Esophagus squamous epithelium (tissue), 5 donors: ENCODE measurements around the gene AFF3. TPM values are rescaled to one million over a fixed set of nuclear protein-coding genes. Genes with fewer than 3 reads are reported as not detected.

Source experiments
- DNase-seq: peaks from one replicate; lab custom pipeline; 2025; lab: John Stamatoyannopoulos, UW
- H3K27ac ChIP-seq, 4 donors: fragments of 200-600 bp; sonication (generic); one replicate each; pipeline ENCODE4 v1.5.1; 2016 to 2019; ENCODE audit warnings: mild to moderate bottlenecking in 1 of 4
- H3K27me3 ChIP-seq, 4 donors: fragments of 200-600 bp; sonication (generic); 1 replicate in 3 of 4; 2 replicates in 1 of 4; pipeline versions ENCODE4 v1.5.1 to v1.6.0; 2017 to 2021; ENCODE audit warnings: antibody characterized with exemption in 1 of 4
- H3K36me3 ChIP-seq, 3 donors: fragments of 200-600 bp; sonication (generic); one replicate each; pipeline ENCODE4 v1.5.1; 2016 to 2019
- H3K4me1 ChIP-seq, 3 donors: fragments of 200-600 bp; sonication (generic); one replicate each; pipeline ENCODE4 v1.5.1; 2017 to 2019
- H3K4me3 ChIP-seq, 4 donors: fragments of 200-600 bp; sonication (generic); 1 replicate in 3 of 4; 2 replicates in 1 of 4; pipeline ENCODE4 v1.5.1; 2016 to 2019; ENCODE audit warnings: mild to moderate bottlenecking in 2 of 4, moderate library complexity in 1 of 4
- H3K9me3 ChIP-seq, 3 donors: fragments of 200-600 bp; sonication (generic); one replicate each; pipeline ENCODE4 v1.5.1; 2016 to 2019
- POLR2A ChIP-seq, 4 donors: fragments of 450-650 bp; IDR thresholded peaks; one replicate each; pipeline ENCODE4 v1.6.1; 2017; ENCODE audit warnings: antibody characterized with exemption in 4 of 4, mild to moderate bottlenecking in 4 of 4, moderate library complexity in 3 of 4
- WGBS, 2 donors: methylation state at CpG; one replicate each; pipeline ENCODE4 v1.1.5; 2018; 5-methylcytosine and 5-hydroxymethylcytosine counted together
- intact Hi-C: fragments of 100-400 bp; cut with DNase I; formaldehyde crosslinking; loops from one replicate; pipeline ENCODE4 v1.15.0; 2022
- total RNA-seq, 4 donors: library from RNA; depleted of rRNA; stranded (reverse); fragments of >200 nt; gene quantifications; one replicate each; pipeline ENCODE4 v1.1.0, GENCODE V29; 2016
- TF ChIP-seq, protein P1 (sequence below), 6 experiments: fragments of 450-650 bp in 4 of 6; fragments of 200-600 bp in 2 of 6; sonication (generic) in 2 of 6; IDR thresholded peaks; one replicate each; pipeline ENCODE4 v1.5.1; 2016 to 2019; ENCODE audit warnings: antibody characterized with exemption in 6 of 6, mild to moderate bottlenecking in 4 of 6, moderate library complexity in 4 of 6
- donor health status: DM: yes; HTN: yes; CAD: no.

The AFF3 gene
- total RNA-seq, 4 donors from 2014 or later = 1.2 to 9.7 (median 3.8) TPM

DNA sequence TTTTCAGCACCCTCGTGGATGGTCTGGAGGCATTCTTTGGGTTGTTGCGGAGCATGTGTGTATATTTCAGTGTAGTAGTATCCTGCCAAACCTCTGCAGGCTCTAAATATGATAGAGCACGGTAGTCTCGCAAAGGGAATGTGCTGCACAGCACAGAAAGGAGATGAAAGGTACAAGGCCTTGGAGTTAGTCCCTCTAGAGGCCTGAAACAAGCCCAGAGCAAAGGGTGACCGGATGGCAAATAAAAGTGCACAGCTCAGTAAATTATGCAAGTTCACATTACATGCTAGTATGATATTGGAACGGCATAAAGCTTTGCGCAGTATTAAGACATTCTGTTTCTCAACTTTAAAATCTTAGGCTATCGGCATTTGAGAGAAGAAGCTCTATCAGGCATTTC, 358.1 kb downstream of the AFF3 start:
- no peaks in the 10 kb centered on the region for H3K4me1 ChIP-seq
- no peak overlapping the region for H3K27ac ChIP-seq
- H3K36me3 ChIP-seq = no peaks in the 10 kb centered on the region
- no peaks in the 10 kb centered on the region for H3K27me3 ChIP-seq
- no peaks in the 10 kb centered on the region for H3K9me3 ChIP-seq
- no peak overlapping the region for H3K4me3 ChIP-seq
- intact Hi-C loops = no loop called here
- TF ChIP-seq, protein P1, sequence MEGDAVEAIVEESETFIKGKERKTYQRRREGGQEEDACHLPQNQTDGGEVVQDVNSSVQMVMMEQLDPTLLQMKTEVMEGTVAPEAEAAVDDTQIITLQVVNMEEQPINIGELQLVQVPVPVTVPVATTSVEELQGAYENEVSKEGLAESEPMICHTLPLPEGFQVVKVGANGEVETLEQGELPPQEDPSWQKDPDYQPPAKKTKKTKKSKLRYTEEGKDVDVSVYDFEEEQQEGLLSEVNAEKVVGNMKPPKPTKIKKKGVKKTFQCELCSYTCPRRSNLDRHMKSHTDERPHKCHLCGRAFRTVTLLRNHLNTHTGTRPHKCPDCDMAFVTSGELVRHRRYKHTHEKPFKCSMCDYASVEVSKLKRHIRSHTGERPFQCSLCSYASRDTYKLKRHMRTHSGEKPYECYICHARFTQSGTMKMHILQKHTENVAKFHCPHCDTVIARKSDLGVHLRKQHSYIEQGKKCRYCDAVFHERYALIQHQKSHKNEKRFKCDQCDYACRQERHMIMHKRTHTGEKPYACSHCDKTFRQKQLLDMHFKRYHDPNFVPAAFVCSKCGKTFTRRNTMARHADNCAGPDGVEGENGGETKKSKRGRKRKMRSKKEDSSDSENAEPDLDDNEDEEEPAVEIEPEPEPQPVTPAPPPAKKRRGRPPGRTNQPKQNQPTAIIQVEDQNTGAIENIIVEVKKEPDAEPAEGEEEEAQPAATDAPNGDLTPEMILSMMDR (IDR thresholded peaks at IDR 0.05) = no peak
- TF ChIP-seq POLR2A (IDR thresholded peaks at IDR 0.05) = no peak
- 85 to 94% methylated on average over 8 of the region's 8 CpGs for WGBS, 2 donors
- DNase-seq = no peak

DNA sequence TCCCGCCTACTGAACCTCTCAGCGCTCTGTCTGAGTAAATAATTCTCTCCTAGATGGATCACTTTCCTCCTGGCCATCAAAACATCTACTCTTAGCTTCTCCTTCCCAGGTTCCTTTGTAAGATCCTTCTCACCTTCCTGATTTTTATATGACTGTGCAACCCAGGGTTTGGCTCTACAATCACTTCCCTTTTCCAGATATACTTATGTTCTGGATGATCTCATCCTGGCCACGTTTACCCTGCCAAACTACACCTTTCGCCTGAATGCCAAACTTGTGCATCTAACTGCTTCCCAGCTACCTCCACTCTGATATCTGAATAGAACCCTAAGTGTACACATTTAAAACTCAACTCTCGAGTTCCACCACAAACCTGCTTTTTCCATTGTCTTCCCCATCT, 362.1 kb downstream of the AFF3 start:
- intact Hi-C loops = no loop called here
- H3K9me3 ChIP-seq = no peaks in the 10 kb centered on the region
- whole genome bisulfite sequencing, 2 donors = 66 to 71% methylated on average over 5 of the region's 5 CpGs

DNA sequence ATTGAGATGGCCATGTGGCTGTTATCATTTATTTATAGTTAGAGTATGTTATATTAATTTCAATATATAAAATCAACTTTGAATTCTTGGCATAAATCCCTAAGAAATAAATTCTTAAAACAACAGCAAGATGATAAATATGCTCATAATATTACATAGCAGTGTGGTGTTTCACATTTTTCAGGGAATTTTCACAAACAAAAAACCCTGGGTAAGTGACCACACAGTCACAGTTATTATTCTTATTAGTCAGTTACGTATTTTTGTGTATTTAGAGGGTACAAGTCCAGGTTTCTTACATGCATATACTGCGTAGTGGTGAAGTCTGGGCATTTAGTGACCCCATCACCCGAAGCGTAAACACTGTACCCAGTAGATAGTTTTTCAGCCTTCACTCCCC, 363.1 kb downstream of the AFF3 start:
- no peak for TF ChIP-seq POLR2A (IDR thresholded peaks at IDR 0.05)
- TF ChIP-seq, protein P1 (IDR thresholded peaks at IDR 0.05) = no peak
- no peaks in the 10 kb centered on the region for H3K27me3 ChIP-seq
- no peaks in the 10 kb centered on the region for H3K36me3 ChIP-seq
- H3K4me1 ChIP-seq = no peaks in the 10 kb centered on the region
- 82 to 87% methylated on average over 4 of the region's 4 CpGs for WGBS, 2 donors
- DNase-seq = no peak
- H3K4me3 ChIP-seq = no peak overlapping the region
- intact Hi-C loops = no loop called here
- no peaks in the 10 kb centered on the region for H3K9me3 ChIP-seq
- no peak overlapping the region for H3K27ac ChIP-seq

More for the DNA sequence above, 362.1 kb downstream of the AFF3 start:
- H3K4me3 ChIP-seq = no peak overlapping the region
- no peak for DNase-seq
- H3K27ac ChIP-seq = no peak overlapping the region
- TF ChIP-seq POLR2A (IDR thresholded peaks at IDR 0.05) = no peak
- TF ChIP-seq, protein P1 (IDR thresholded peaks at IDR 0.05) = no peak
- no peaks in the 10 kb centered on the region for H3K36me3 ChIP-seq
- no peaks in the 10 kb centered on the region for H3K27me3 ChIP-seq
- H3K4me1 ChIP-seq = no peaks in the 10 kb centered on the region

DNA sequence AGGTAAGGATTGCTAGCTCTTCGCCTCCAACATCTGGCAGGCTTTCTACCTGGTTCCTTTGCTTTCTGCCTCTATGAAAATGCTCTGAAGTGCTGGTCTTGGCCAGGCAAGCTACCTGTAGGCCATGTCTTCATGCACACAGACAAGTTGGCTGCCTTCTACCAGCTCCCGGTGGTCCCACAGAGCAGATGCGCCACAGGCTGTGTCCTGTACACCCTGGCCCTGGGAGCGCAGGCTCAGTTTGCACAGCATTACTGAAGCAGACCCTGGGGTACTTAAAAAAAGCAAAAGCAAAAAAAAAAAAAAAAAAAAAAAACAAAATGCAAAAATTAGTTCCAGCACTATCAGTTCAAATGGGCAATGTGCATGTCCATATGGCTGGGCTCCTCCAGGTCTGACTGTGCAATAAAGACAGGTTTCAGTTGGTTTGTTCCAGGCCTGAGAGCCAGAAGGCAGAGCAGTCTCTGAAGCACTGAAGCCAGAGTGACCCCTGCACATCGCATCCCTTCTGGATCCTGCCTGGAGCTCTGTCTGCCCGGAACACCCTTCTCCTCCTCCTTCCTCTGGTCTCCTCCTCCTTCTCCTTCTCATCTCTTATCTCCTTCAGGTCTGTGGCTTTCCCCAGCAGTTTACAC, 364.6 kb downstream of the AFF3 start:
- no peaks in the 10 kb centered on the region for H3K9me3 ChIP-seq
- H3K4me1 ChIP-seq = no peaks in the 10 kb centered on the region
- DNase-seq = no peak
- TF ChIP-seq, protein P1 (IDR thresholded peaks at IDR 0.05) = no peak
- TF ChIP-seq POLR2A (IDR thresholded peaks at IDR 0.05) = no peak
- no peaks in the 10 kb centered on the region for H3K36me3 ChIP-seq
- no peaks in the 10 kb centered on the region for H3K27me3 ChIP-seq
- 90 to 100% methylated on average over 4 to 5 of the region's 6 CpGs for WGBS, 2 donors
- no peak overlapping the region for H3K27ac ChIP-seq
- intact Hi-C loops = no loop called here
- H3K4me3 ChIP-seq = no peak overlapping the region

DNA sequence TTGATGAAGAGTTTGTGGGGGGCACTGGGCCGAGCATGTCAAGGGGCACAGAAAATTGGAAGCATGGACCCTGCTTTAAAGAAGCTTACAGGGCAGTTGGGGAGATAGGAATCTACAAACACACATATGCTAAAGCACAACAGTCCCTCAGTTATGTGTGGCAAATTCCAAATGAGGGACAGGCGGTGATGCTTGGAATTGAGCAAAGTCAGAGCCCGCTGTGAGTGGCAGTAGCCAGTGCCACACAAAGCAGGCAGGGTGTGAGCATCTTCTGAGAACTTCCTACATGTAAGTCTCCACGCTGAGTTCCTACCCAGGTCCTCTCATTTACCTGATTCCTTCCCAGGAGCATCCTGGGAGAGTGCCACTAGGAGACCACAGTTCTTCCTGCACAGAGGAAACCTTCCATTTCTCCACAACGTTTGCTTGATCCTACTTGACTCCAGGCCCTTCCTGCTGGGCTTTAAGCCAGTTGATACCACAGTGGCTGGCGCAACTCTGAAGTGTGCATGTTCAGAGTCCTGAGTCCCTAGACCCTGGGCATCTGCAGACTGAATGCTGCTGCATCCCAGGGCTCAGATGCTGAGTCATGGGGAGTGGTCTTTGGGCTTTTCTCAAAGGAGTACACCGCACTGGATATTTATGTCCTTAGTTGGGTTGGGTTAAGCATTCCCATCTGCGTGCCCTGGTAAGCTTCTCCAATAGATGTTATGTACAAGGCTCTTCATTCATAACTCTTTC, 365.3 kb downstream of the AFF3 start:
- DNase-seq = no peak
- Histone ChIP-seq H3K27me3 (no peaks in the 10 kb centered on the region), H3K4me1 (no peaks in the 10 kb centered on the region), H3K36me3 (no peaks in the 10 kb centered on the region), H3K4me3 (no peak overlapping the region), H3K9me3 (no peaks in the 10 kb centered on the region), H3K27ac (no peak overlapping the region)
- 56 to 67% methylated on average over 6 to 7 of the region's 8 CpGs for WGBS, 2 donors
- intact Hi-C loops = no loop called here
- TF ChIP-seq, protein P1 (IDR thresholded peaks at IDR 0.05) = no peak
